ENCODE data around the gene DUSP2. TPM values are rescaled to one million over a fixed set of nuclear protein-coding genes. Genes with fewer than 3 reads are reported as not detected.

Gene DUSP2
- total RNA-seq, 1 experiment from 2014 or later: 4.9 TPM

Other genes starting within 250 kb of the DUSP2 start
- 22.0 TPM for gene ANKRD36C, start 153.6 kb downstream of the DUSP2 start, total RNA-seq (2021; ENCODE audit: unreplicated experiment)
- not detected for gene GPAT2, start 110.5 kb downstream of the DUSP2 start, total RNA-seq (2021; ENCODE audit: unreplicated experiment)
- gene ADRA2B, start 28.9 kb downstream of the DUSP2 start, total RNA-seq (2021; ENCODE audit: unreplicated experiment): 0.28 TPM
- 0.18 TPM for gene ASTL, start 6.9 kb downstream of the DUSP2 start, total RNA-seq (2021; ENCODE audit: unreplicated experiment)
- 133 TPM for gene STARD7, start 63.4 kb upstream of the DUSP2 start, total RNA-seq (2021; ENCODE audit: unreplicated experiment)
- gene TMEM127, start 120.6 kb upstream of the DUSP2 start, total RNA-seq (2021; ENCODE audit: unreplicated experiment): 63.1 TPM
- 85.5 TPM for gene CIAO1, start 120.8 kb upstream of the DUSP2 start, total RNA-seq (2021; ENCODE audit: unreplicated experiment)
- gene SNRNP200, start 160.1 kb upstream of the DUSP2 start, total RNA-seq (2021; ENCODE audit: unreplicated experiment): 231 TPM
- gene ITPRIPL1, start 179.9 kb upstream of the DUSP2 start, total RNA-seq (2021; ENCODE audit: unreplicated experiment): 12.2 TPM
- gene NCAPH, start 190.3 kb upstream of the DUSP2 start, total RNA-seq (2021; ENCODE audit: unreplicated experiment): 55.6 TPM

All from Panc1 (cell line).